ENCODE data around the gene GPR37L1. TPM values are rescaled to one million over a fixed set of nuclear protein-coding genes. Genes with fewer than 3 reads are reported as not detected.

The GPR37L1 gene
- total and polyA plus RNA-seq, 8 donors, result 0.02 to 0.25 (median 0.07) TPM; not detected in 2

- no peaks in the 10 kb centered on the region for H3K9me3 ChIP-seq
- H3K36me3 ChIP-seq, result no peaks in the 10 kb centered on the region
- ATAC-seq (no peak), DNase-seq (no peak), FAIRE-seq (no peak)
- no peak overlapping the region for H3K4me3 ChIP-seq
- TF ChIP-seq, protein P1, sequence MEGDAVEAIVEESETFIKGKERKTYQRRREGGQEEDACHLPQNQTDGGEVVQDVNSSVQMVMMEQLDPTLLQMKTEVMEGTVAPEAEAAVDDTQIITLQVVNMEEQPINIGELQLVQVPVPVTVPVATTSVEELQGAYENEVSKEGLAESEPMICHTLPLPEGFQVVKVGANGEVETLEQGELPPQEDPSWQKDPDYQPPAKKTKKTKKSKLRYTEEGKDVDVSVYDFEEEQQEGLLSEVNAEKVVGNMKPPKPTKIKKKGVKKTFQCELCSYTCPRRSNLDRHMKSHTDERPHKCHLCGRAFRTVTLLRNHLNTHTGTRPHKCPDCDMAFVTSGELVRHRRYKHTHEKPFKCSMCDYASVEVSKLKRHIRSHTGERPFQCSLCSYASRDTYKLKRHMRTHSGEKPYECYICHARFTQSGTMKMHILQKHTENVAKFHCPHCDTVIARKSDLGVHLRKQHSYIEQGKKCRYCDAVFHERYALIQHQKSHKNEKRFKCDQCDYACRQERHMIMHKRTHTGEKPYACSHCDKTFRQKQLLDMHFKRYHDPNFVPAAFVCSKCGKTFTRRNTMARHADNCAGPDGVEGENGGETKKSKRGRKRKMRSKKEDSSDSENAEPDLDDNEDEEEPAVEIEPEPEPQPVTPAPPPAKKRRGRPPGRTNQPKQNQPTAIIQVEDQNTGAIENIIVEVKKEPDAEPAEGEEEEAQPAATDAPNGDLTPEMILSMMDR (IDR thresholded peaks at IDR 0.05), result no peak
- H3K4me1 ChIP-seq, result peaks cover 0 to 14% (median 8%) of the 10 kb centered on the region in 3 donors
- WGBS, 2 donors, result 77 to 84% methylated on average over 5 of the region's 5 CpGs
- intact Hi-C loops (cut with DNase I), result no loop called here
- H3K27ac ChIP-seq, result no peak overlapping the region
- H3K27me3 ChIP-seq, result no peaks in the 10 kb centered on the region
These were observed 23.6 kb downstream of the GPR37L1 start for GRCh38 chr1:202146279-202146678.

- Histone ChIP-seq H3K27me3 (no peaks in the 10 kb centered on the region), H3K4me3 (no peak overlapping the region), H3K9me3 (no peaks in the 10 kb centered on the region), H3K27ac (no peak overlapping the region), H3K4me1 (peaks cover 0 to 10% (median 4%) of the 10 kb centered on the region in 3 donors), H3K36me3 (no peaks in the 10 kb centered on the region)
- no peak for DNase-seq
- TF ChIP-seq, protein P1 (IDR thresholded peaks at IDR 0.05), result no peak
- no peak for ATAC-seq
- no peak for FAIRE-seq
- intact Hi-C loops (cut with DNase I), result no loop called here
- 65 to 66% methylated on average over 3 of the region's 3 CpGs for WGBS, 2 donors
These were observed 24.3 kb downstream of the GPR37L1 start for GRCh38 chr1:202146993-202147392.

DNA sequence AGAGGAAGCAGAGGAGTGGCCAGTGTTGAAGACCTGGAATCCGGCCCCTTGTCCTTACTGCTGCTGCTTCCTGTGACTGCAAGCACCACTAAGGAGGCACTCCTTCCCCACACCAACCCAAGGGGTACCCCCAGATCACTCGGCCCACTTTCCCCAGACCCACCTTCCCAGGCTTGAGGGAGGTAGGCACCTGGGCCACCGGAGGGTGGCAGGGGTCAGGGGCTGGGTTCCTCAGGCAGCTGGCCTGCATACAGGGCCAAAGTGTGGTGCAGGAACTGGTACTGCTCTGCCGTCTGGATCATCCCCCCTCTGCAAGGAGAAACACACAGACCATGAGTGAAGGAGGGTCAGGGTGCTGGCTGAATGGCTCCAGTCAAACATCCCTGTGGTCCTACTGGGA, 25.7 kb downstream of the GPR37L1 start:
- Histone ChIP-seq H3K9me3 (no peaks in the 10 kb centered on the region), H3K36me3 (no peaks in the 10 kb centered on the region), H3K4me3 (no peak overlapping the region), H3K27me3 (no peaks in the 10 kb centered on the region), H3K4me1 (peaks cover 0 to 4% (median 0%) of the 10 kb centered on the region in 3 donors), H3K27ac (no peak overlapping the region)
- 78 to 83% methylated on average over 4 of the region's 4 CpGs for WGBS, 2 donors
- TF ChIP-seq, protein P1 (IDR thresholded peaks at IDR 0.05), result no peak
- DNase-seq (no peak), FAIRE-seq (no peak), ATAC-seq (no peak)
- intact Hi-C loops (cut with DNase I), result no loop called here

DNA sequence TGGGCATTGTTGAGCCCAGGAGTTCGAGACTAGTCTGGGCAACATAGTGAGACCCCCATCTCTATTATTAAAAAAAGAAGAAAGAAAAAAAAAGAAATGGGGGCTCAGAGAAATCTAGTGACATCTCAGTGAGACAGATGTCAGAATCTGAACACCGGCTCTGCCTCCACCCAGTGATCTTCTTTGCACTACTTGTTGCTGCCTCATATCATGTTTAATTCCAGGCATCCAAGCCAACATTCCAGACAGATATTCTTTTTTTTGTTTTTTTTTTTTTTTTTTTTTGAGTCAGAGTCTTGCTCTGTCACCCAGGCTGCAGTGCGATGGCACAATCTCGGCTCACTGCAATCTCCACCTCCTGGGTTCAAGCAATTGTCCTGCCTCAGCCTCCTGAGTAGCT, 26.8 kb downstream of the GPR37L1 start:
- Histone ChIP-seq H3K4me1 (peaks cover 0 to 4% (median 0%) of the 10 kb centered on the region in 3 donors), H3K36me3 (no peaks in the 10 kb centered on the region), H3K27me3 (no peaks in the 10 kb centered on the region), H3K9me3 (no peaks in the 10 kb centered on the region), H3K27ac (no peak overlapping the region), H3K4me3 (no peak overlapping the region)
- no peak for DNase-seq
- no peak for FAIRE-seq
- TF ChIP-seq, protein P1 (IDR thresholded peaks at IDR 0.05), result no peak
- 87 to 93% methylated on average over 4 of the region's 4 CpGs for WGBS, 2 donors
- intact Hi-C loops (cut with DNase I), result no loop called here
- no peak for ATAC-seq

DNA sequence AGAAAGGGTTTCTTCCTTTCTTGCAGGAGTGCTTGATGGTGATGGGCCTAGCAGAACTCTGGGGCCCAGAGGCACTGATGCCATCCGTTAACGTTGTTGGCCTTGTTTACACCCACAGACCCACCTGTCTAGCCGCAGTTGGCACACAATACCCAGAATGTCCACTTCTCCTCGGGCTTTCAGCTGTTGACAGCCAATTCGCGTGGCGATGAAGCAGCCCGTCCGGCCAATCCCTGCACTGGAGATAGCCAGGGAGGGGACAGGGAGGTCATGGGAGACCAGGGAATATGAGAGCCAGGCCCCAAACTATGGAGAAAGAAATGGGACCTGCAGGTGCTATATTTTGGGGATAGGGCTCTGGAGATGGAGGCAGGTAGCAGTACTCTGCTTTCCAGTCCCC, 27.5 kb downstream of the GPR37L1 start:
- no peak overlapping the region for H3K27ac ChIP-seq
- ATAC-seq, result no peak
- H3K4me1 ChIP-seq, result peaks cover 0 to 6% (median 0%) of the 10 kb centered on the region in 3 donors
- H3K27me3 ChIP-seq, result no peaks in the 10 kb centered on the region
- DNase-seq, result no peak
- H3K9me3 ChIP-seq, result no peaks in the 10 kb centered on the region
- intact Hi-C loops (cut with DNase I), result no loop called here
- H3K4me3 ChIP-seq, result no peak overlapping the region
- TF ChIP-seq, protein P1 (IDR thresholded peaks at IDR 0.05), result no peak
- H3K36me3 ChIP-seq, result no peaks in the 10 kb centered on the region
- 86 to 95% methylated on average over 9 of the region's 9 CpGs for WGBS, 2 donors
- no peak for FAIRE-seq
